Renal cortex interstitium (tissue), 11 donors: ENCODE measurements around the gene CD276. TPM values are rescaled to one million over a fixed set of nuclear protein-coding genes. Genes with fewer than 3 reads are reported as not detected.
"Not testable (repeated sequence)": the region's sequence is repeated elsewhere in the genome, so short reads cannot be mapped to it uniquely, and the experiment has no call there.

Experiments
- DNase-seq, 11 donors: peaks; one replicate each; pipeline ENCODE4 v3.0.0-alpha.2; 2013; ENCODE audit warnings: low read depth in 9 of 11, low spot score in 4 of 11; ENCODE audit errors: extremely low read depth in 1 of 11
- polyA plus RNA-seq, 3 donors: library from polyadenylated mRNA; unstranded; fragments of 120-200 nt; gene quantifications; one replicate each; pipeline ENCODE4 v1.2.1, GENCODE V29; 2013; ENCODE audit not compliant: insufficient read length in 3 of 3

The CD276 gene
- polyA plus RNA-seq, 3 donors = 149 to 194 (median 164) TPM

- DNase-seq = not testable (repeated sequence)
Measured at GRCh38 chr15:73702311-73703239, 18.4 kb downstream of the CD276 start.

- not testable (repeated sequence) for DNase-seq
Measured at GRCh38 chr15:73703601-73704000, 19.4 kb downstream of the CD276 start.

GRCh38 chr15:73704142-73704868 is 20.1 kb downstream of the CD276 start:
- not testable (repeated sequence) for DNase-seq

GRCh38 chr15:73704869-73705645 is 20.9 kb downstream of the CD276 start:
- peak in 3 of 11 donors; percentile 22 to 41 (median 28) for DNase-seq

- no peak for DNase-seq
Measured at GRCh38 chr15:73708691-73709090, 24.5 kb downstream of the CD276 start.

- DNase-seq = no peak
Measured at GRCh38 chr15:73709241-73709640, 25.1 kb downstream of the CD276 start.

GRCh38 chr15:73709686-73710085 is 25.5 kb downstream of the CD276 start:
- no peak for DNase-seq

- no peak for DNase-seq
Measured at GRCh38 chr15:73710321-73710720, 26.1 kb downstream of the CD276 start.

GRCh38 chr15:73711526-73711925 is 27.3 kb downstream of the CD276 start:
- DNase-seq = no peak

GRCh38 chr15:73712107-73712506 is 27.9 kb downstream of the CD276 start:
- no peak for DNase-seq

GRCh38 chr15:73714695-73715301 is 30.6 kb downstream of the CD276 start:
- no peak for DNase-seq

- no peak for DNase-seq
Measured at GRCh38 chr15:73715417-73715816, 31.2 kb downstream of the CD276 start.

GRCh38 chr15:73716417-73716816 is 32.2 kb downstream of the CD276 start:
- no peak for DNase-seq

- no peak for DNase-seq
Measured at GRCh38 chr15:73717206-73717605, 33.0 kb downstream of the CD276 start.

GRCh38 chr15:73717802-73718201 is 33.6 kb downstream of the CD276 start:
- DNase-seq = no peak

- DNase-seq = no peak
Measured at GRCh38 chr15:73718694-73719093, 34.5 kb downstream of the CD276 start.

- DNase-seq = no peak
Measured at GRCh38 chr15:73722425-73722824, 38.2 kb downstream of the CD276 start.

GRCh38 chr15:73723191-73723590 is 39.0 kb downstream of the CD276 start:
- DNase-seq = peak in 2 of 11 donors; percentile 13 to 28

- no peak for DNase-seq
Measured at GRCh38 chr15:73724212-73724611, 40.0 kb downstream of the CD276 start.
